WTC11 (cell line): ENCODE results near the gene PCDH9. TPM values are rescaled to one million over a fixed set of nuclear protein-coding genes. Genes with fewer than 3 reads are reported as not detected.

Experiments used
- ATAC-seq: fragments of 200-7000 bp; cut with Tn5 transposase; 2 replicates; pipeline ENCODE4 v1.10.0; 2021; ENCODE audit warnings: mild to moderate bottlenecking, moderate library complexity
- CTCF ChIA-PET: fragments of 300-600 bp; sonication (Branson Sonifier 250); formaldehyde crosslinking; loops from one replicate; lab custom pipeline; 2021; ENCODE audit warnings: antibody characterized with exemption; lab: Charles Lee
- POLR2A ChIA-PET: fragments of 350-600 bp; sonication (Branson Sonifier 250); formaldehyde crosslinking; loops from one replicate; lab custom pipeline; 2021; ENCODE audit warnings: antibody characterized with exemption; lab: Charles Lee
- DNase-seq: peaks from one replicate; pipeline ENCODE4 v3.0.0; 2021; ENCODE audit warnings: low spot score
- H3K27ac Mint-ChIP-seq: 2 replicates; pipeline ENCODE4 v1.8.0; 2021; ENCODE audit warnings: mixed read lengths
- H3K27me3 Mint-ChIP-seq: 2 replicates; pipeline ENCODE4 v1.8.0; 2021; ENCODE audit warnings: low read depth, mild to moderate bottlenecking, moderate library complexity, mixed read lengths
- H3K36me3 Mint-ChIP-seq: 2 replicates; pipeline ENCODE4 v1.8.0; 2021; ENCODE audit warnings: mixed read lengths
- H3K4me1 Mint-ChIP-seq: 2 replicates; pipeline ENCODE4 v1.8.0; 2022; ENCODE audit warnings: mixed read lengths
- H3K4me3 Mint-ChIP-seq: 2 replicates; pipeline ENCODE4 v1.8.0; 2021; ENCODE audit warnings: mild to moderate bottlenecking, moderate library complexity, mixed read lengths
- H3K9me3 Mint-ChIP-seq: 2 replicates; pipeline ENCODE4 v1.8.0; 2021; ENCODE audit warnings: mixed read lengths
- CREM ChIP-seq: sonication (generic); formaldehyde crosslinking; IDR thresholded peaks from 2 replicates; pipeline ENCODE4 v1.8.1; 2022; ENCODE audit warnings: mild to moderate bottlenecking, missing genetic modification reagents, moderate library complexity
- CTCF ChIP-seq: fragments of 200-600 bp; IDR thresholded peaks from 2 replicates; pipeline ENCODE4 v1.8.0; 2022; ENCODE audit warnings: antibody characterized with exemption
- FOXK1 ChIP-seq: sonication (generic); formaldehyde crosslinking; IDR thresholded peaks from 2 replicates; pipeline ENCODE4 v1.8.0; 2022; ENCODE audit warnings: mild to moderate bottlenecking, moderate library complexity, missing genetic modification reagents
- GRHL2 ChIP-seq: fragments of 250-450 bp; sonication (Bioruptor Pico); IDR thresholded peaks from 2 replicates; pipeline ENCODE4 v1.8.0; 2022; ENCODE audit warnings: mild to moderate bottlenecking, moderate library complexity; ENCODE audit not compliant: insufficient replicate concordance, severe bottlenecking
- MYBL2 ChIP-seq: sonication (generic); formaldehyde crosslinking; IDR thresholded peaks from 2 replicates; pipeline ENCODE4 v1.8.1; 2023; ENCODE audit warnings: mild to moderate bottlenecking, moderate library complexity, missing genetic modification reagents
- NFATC4 ChIP-seq: fragments of 250-450 bp; sonication (Bioruptor Pico); IDR thresholded peaks from 2 replicates; pipeline ENCODE4 v1.9.0; 2021; ENCODE audit warnings: mild to moderate bottlenecking
- NR3C1 ChIP-seq: sonication (generic); formaldehyde crosslinking; conservative IDR thresholded peaks from 2 replicates; pipeline ENCODE4 v1.8.1; 2023; ENCODE audit warnings: low read depth, mild to moderate bottlenecking, missing genetic modification reagents
- RELA ChIP-seq: sonication (generic); formaldehyde crosslinking; IDR thresholded peaks from 2 replicates; pipeline ENCODE4 v1.8.1; 2022; ENCODE audit warnings: missing genetic modification reagents, mild to moderate bottlenecking, borderline replicate concordance
- SP1 ChIP-seq: sonication (generic); formaldehyde crosslinking; conservative IDR thresholded peaks from 2 replicates; pipeline ENCODE4 v1.8.1; 2022; ENCODE audit warnings: missing genetic modification reagents
- ZNF121 ChIP-seq: sonication (generic); formaldehyde crosslinking; IDR thresholded peaks from 2 replicates; pipeline ENCODE4 v1.8.0; 2023; ENCODE audit warnings: missing genetic modification reagents
- ZNF138 ChIP-seq: sonication (generic); formaldehyde crosslinking; conservative IDR thresholded peaks from 2 replicates; pipeline ENCODE4 v1.8.1; 2022; ENCODE audit warnings: mild to moderate bottlenecking, moderate library complexity, missing genetic modification reagents
- ZNF263 ChIP-seq: sonication (generic); formaldehyde crosslinking; IDR thresholded peaks from 2 replicates; pipeline ENCODE4 v1.8.1; 2022; ENCODE audit warnings: low read depth, mild to moderate bottlenecking, moderate library complexity, missing genetic modification reagents
- ZNF281 ChIP-seq: sonication (generic); formaldehyde crosslinking; IDR thresholded peaks from 2 replicates; pipeline ENCODE4 v1.8.0; 2023; ENCODE audit warnings: mild to moderate bottlenecking, missing genetic modification reagents
- ZNF317 ChIP-seq: sonication (generic); formaldehyde crosslinking; IDR thresholded peaks from 2 replicates; pipeline ENCODE4 v1.8.1; 2023; ENCODE audit warnings: low read depth, mild to moderate bottlenecking, moderate library complexity, missing genetic modification reagents, borderline replicate concordance
- total RNA-seq: library from RNA; stranded (reverse); gene quantifications from 3 replicates; pipeline ENCODE4 v1.2.3, GENCODE V29; 2021
- TF ChIP-seq, protein P1 (sequence below): sonication (generic); formaldehyde crosslinking; conservative IDR thresholded peaks from 2 replicates; pipeline ENCODE4 v1.8.1; 2022; ENCODE audit warnings: mild to moderate bottlenecking, missing genetic modification reagents
- TF ChIP-seq, protein P2 (sequence below): sonication (generic); formaldehyde crosslinking; IDR thresholded peaks from 2 replicates; pipeline ENCODE4 v1.8.0; 2022; ENCODE audit warnings: missing genetic modification reagents

Gene PCDH9
- total RNA-seq, 1 experiment from 2014 or later: 0.48 TPM

- ChIA-PET CTCF (no interaction called here), POLR2A (interaction anchor here (0.7 kb wide), 1 partner anchor 42 kb away, joined by 3 read pairs; no protein-coding TSS in a partner anchor)
- no peak overlapping the region for H3K27ac Mint-ChIP-seq
- H3K9me3 Mint-ChIP-seq: no peaks in the 10 kb centered on the region
- H3K4me3 Mint-ChIP-seq: no peak overlapping the region
- no peak for TF ChIP-seq ZNF263 (CRISPR knock-in tag)
- TF ChIP-seq NFATC4 (CRISPR knock-in tag): no peak
- TF ChIP-seq ZNF121 (CRISPR knock-in tag): no peak
- TF ChIP-seq ZNF281 (CRISPR knock-in tag): no peak
- TF ChIP-seq NR3C1 (CRISPR knock-in tag): no peak
- TF ChIP-seq MYBL2 (CRISPR knock-in tag): no peak
- TF ChIP-seq, protein P1, sequence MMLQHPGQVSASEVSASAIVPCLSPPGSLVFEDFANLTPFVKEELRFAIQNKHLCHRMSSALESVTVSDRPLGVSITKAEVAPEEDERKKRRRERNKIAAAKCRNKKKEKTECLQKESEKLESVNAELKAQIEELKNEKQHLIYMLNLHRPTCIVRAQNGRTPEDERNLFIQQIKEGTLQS: no peak
- no peak for TF ChIP-seq GRHL2 (CRISPR knock-in tag)
- TF ChIP-seq ZNF317 (CRISPR knock-in tag): no peak
- TF ChIP-seq, protein P2, sequence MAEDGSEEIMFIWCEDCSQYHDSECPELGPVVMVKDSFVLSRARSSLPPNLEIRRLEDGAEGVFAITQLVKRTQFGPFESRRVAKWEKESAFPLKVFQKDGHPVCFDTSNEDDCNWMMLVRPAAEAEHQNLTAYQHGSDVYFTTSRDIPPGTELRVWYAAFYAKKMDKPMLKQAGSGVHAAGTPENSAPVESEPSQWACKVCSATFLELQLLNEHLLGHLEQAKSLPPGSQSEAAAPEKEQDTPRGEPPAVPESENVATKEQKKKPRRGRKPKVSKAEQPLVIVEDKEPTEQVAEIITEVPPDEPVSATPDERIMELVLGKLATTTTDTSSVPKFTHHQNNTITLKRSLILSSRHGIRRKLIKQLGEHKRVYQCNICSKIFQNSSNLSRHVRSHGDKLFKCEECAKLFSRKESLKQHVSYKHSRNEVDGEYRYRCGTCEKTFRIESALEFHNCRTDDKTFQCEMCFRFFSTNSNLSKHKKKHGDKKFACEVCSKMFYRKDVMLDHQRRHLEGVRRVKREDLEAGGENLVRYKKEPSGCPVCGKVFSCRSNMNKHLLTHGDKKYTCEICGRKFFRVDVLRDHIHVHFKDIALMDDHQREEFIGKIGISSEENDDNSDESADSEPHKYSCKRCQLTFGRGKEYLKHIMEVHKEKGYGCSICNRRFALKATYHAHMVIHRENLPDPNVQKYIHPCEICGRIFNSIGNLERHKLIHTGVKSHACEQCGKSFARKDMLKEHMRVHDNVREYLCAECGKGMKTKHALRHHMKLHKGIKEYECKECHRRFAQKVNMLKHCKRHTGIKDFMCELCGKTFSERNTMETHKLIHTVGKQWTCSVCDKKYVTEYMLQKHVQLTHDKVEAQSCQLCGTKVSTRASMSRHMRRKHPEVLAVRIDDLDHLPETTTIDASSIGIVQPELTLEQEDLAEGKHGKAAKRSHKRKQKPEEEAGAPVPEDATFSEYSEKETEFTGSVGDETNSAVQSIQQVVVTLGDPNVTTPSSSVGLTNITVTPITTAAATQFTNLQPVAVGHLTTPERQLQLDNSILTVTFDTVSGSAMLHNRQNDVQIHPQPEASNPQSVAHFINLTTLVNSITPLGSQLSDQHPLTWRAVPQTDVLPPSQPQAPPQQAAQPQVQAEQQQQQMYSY: no peak
- no peak for TF ChIP-seq CREM (CRISPR knock-in tag)
- TF ChIP-seq FOXK1 (CRISPR knock-in tag): no peak
- no peak for ATAC-seq
- DNase-seq: no peak
- no peaks in the 10 kb centered on the region for H3K27me3 Mint-ChIP-seq
- no peaks in the 10 kb centered on the region for H3K4me1 Mint-ChIP-seq
- H3K36me3 Mint-ChIP-seq: no peaks in the 10 kb centered on the region
Measured at GRCh38 chr13:66703597-66703996, 526.5 kb downstream of the PCDH9 start.

DNA sequence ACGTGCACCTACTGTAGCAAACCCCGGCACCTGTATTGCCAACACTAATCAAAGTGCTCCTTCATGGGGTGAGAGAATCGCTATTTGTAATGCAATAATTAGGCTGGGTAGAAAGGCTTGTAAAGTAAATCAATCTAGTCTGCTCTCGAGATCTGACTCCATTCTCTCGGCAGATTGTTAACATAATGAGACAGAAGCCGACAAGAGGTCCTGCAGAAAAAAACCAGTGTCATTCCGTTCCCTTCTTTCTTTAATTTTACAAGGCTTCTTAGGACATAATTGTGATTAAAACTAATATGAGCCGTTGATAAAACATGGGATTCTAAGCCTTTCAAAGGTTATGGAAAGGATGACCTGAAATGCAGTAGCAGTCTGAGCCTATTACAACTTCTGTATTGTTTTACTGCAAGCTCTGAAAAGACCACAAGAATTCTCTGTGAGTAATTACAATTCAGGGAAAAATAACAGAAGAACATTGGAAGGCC lies 530.0 kb downstream of the PCDH9 start:
- H3K27me3 Mint-ChIP-seq: no peaks in the 10 kb centered on the region
- DNase-seq: no peak
- ChIA-PET CTCF (no interaction called here), POLR2A (no interaction called here)
- no peaks in the 10 kb centered on the region for H3K9me3 Mint-ChIP-seq
- H3K27ac Mint-ChIP-seq: no peak overlapping the region
- H3K4me1 Mint-ChIP-seq: no peaks in the 10 kb centered on the region
- no peak overlapping the region for H3K4me3 Mint-ChIP-seq
- ATAC-seq: no peak
- TF ChIP-seq SP1 (CRISPR knock-in tag): no peak
- no peak for TF ChIP-seq ZNF138
- no peak for TF ChIP-seq NR3C1 (CRISPR knock-in tag)
- TF ChIP-seq CTCF: no peak
- no peak for TF ChIP-seq RELA
- TF ChIP-seq, all 79 proteins: peak for 0
- H3K36me3 Mint-ChIP-seq: no peaks in the 10 kb centered on the region
